Measurements from ENCODE around the gene AFF3. TPM values are rescaled to one million over a fixed set of nuclear protein-coding genes. Genes with fewer than 3 reads are reported as not detected.

Gene AFF3
- total and polyA plus RNA-seq, 2 of the 4 experiments (the other 2 are of a cell fraction), result 12.9 to 14.3 TPM

DNA sequence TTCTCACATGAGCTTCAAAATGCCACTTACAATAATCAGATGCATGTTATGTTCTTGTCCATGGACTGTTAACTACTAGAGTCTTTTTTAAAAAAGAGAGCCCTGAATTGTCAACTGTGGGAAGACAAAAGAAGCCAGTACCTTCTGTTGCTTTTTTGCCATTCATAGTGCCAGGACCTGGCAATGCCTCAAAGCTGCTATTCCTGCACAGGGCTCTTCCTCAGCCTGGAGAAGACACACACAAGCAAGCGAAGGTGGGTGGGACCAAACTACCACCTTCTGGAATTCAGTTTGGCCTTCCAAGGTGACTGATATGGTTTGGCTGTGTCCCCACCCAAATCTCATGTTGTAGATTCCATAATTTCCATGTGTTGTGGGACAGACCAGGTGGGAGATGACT, 160.6 kb downstream of the AFF3 start:
- H4K20me1 ChIP-seq (ENCODE audit: insufficient read depth, low read length), result no peaks in the 10 kb centered on the region
- H2BK20ac ChIP-seq (ENCODE audit: low read depth, low read length), result peak overlapping the region; percentile 58
- no peak overlapping the region for H2AK9ac ChIP-seq (replicated peaks; ENCODE audit: low read depth, low read length, poor library complexity)
- H4K8ac ChIP-seq (ENCODE audit: low read depth in 2 of 2, low read length in 2 of 2), result no peak overlapping the region
- no CpG with 5 or more reads among the region's 1 CpG for WGBS, 2 experiments (ENCODE audit: extremely low coverage in 2 of 2, insufficient read length in 1 of 2)
- no peak for TF ChIP-seq CHD1 (IDR thresholded peaks at IDR 0.05; ENCODE audit: low read depth, low read length)
- TF ChIP-seq MAFK (IDR thresholded peaks at IDR 0.05; ENCODE audit: low read depth, low read length), result no peak
- TF ChIP-seq SMC3 (IDR thresholded peaks at IDR 0.05; ENCODE audit: low read depth, low read length), result no peak
- no peak for TF ChIP-seq FOS (IDR thresholded peaks at IDR 0.05; ENCODE audit: low read depth, low read length)
- TF ChIP-seq, protein P1, sequence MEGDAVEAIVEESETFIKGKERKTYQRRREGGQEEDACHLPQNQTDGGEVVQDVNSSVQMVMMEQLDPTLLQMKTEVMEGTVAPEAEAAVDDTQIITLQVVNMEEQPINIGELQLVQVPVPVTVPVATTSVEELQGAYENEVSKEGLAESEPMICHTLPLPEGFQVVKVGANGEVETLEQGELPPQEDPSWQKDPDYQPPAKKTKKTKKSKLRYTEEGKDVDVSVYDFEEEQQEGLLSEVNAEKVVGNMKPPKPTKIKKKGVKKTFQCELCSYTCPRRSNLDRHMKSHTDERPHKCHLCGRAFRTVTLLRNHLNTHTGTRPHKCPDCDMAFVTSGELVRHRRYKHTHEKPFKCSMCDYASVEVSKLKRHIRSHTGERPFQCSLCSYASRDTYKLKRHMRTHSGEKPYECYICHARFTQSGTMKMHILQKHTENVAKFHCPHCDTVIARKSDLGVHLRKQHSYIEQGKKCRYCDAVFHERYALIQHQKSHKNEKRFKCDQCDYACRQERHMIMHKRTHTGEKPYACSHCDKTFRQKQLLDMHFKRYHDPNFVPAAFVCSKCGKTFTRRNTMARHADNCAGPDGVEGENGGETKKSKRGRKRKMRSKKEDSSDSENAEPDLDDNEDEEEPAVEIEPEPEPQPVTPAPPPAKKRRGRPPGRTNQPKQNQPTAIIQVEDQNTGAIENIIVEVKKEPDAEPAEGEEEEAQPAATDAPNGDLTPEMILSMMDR (conservative IDR thresholded peaks at IDR 0.05; ENCODE audit: low read depth, low read length), result no peak
- TF ChIP-seq MXI1 (IDR thresholded peaks at IDR 0.05; ENCODE audit: borderline replicate concordance, low read depth, low read length), result no peak
- TF ChIP-seq RAD21 (IDR thresholded peaks at IDR 0.05; ENCODE audit: low read length), result no peak
- TF ChIP-seq, protein P2, sequence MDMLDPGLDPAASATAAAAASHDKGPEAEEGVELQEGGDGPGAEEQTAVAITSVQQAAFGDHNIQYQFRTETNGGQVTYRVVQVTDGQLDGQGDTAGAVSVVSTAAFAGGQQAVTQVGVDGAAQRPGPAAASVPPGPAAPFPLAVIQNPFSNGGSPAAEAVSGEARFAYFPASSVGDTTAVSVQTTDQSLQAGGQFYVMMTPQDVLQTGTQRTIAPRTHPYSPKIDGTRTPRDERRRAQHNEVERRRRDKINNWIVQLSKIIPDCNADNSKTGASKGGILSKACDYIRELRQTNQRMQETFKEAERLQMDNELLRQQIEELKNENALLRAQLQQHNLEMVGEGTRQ (IDR thresholded peaks at IDR 0.05; ENCODE audit: low read depth, low read length), result no peak
- TF ChIP-seq MAZ (IDR thresholded peaks at IDR 0.05; ENCODE audit: borderline replicate concordance, low read depth, low read length), result no peak
- TF ChIP-seq POLR2A (IDR thresholded peaks at IDR 0.05; ENCODE audit: low read depth, low read length), result no peak
- TF ChIP-seq, protein P3, sequence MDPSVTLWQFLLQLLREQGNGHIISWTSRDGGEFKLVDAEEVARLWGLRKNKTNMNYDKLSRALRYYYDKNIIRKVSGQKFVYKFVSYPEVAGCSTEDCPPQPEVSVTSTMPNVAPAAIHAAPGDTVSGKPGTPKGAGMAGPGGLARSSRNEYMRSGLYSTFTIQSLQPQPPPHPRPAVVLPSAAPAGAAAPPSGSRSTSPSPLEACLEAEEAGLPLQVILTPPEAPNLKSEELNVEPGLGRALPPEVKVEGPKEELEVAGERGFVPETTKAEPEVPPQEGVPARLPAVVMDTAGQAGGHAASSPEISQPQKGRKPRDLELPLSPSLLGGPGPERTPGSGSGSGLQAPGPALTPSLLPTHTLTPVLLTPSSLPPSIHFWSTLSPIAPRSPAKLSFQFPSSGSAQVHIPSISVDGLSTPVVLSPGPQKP (IDR thresholded peaks at IDR 0.05; ENCODE audit: borderline replicate concordance, low read depth, low read length), result no peak
- TF ChIP-seq BHLHE40 (IDR thresholded peaks at IDR 0.05; ENCODE audit: low read depth, low read length), result no peak
- TF ChIP-seq NFE2L2 (IDR thresholded peaks at IDR 0.05; ENCODE audit: low read depth, low read length), result no peak
- no peak for TF ChIP-seq RFX5 (IDR thresholded peaks at IDR 0.05; ENCODE audit: low read depth, low read length)
- POLR2A ChIA-PET (ENCODE audit: unreplicated experiment), result no interaction called here
- no peaks in the 10 kb centered on the region for H3K9me3 ChIP-seq (ENCODE audit: control insufficient read depth, insufficient read depth, low read length)
- peaks cover 16% of the 10 kb centered on the region for H3K4me1 ChIP-seq (ENCODE audit: control insufficient read depth, insufficient read depth, low read length)
- no TSS peak for BruUV-seq (replicated peaks)
- peaks cover 6 to 9% of the 10 kb centered on the region in 2 experiments for H3K79me1 ChIP-seq (ENCODE audit: low read depth in 1 of 2, low read length in 2 of 2)
- in situ Hi-C loops (cut with MboI; ENCODE audit: low sequenced_read_pairs), result no loop called here
- H2BK15ac ChIP-seq (ENCODE audit: low read depth, low read length), result no peak overlapping the region
- H3K4me2 ChIP-seq (ENCODE audit: low read depth, low read length), result no peak overlapping the region
- peaks cover 21% of the 10 kb centered on the region; the same call in 1 of the 2 replicates for H3K36me3 ChIP-seq (ENCODE audit: control insufficient read depth, insufficient read depth, low read length)
- H2BK5ac ChIP-seq (ENCODE audit: low read depth, low read length, poor library complexity, severe bottlenecking), result no peak overlapping the region
- H2AK5ac ChIP-seq (ENCODE audit: low read depth, low read length), result no peak overlapping the region
- H3K18ac ChIP-seq (ENCODE audit: low read depth, low read length), result peak overlapping the region; percentile 45; the same call in 1 of the 2 replicates
- no peak overlapping the region for H2BK120ac ChIP-seq (ENCODE audit: low read depth, low read length)
- H4K91ac ChIP-seq (ENCODE audit: insufficient read depth, low read depth, low read length), result no peak overlapping the region
- no peak overlapping the region for H2AFZ ChIP-seq (replicated peaks; ENCODE audit: low read length, poor library complexity)
- H3K9ac ChIP-seq (ENCODE audit: low read depth, low read length), result no peak overlapping the region
- no peak overlapping the region for H3K4me3 ChIP-seq (ENCODE audit: insufficient read depth, low read depth, low read length)
- no peak overlapping the region for H3K14ac ChIP-seq (replicated peaks; ENCODE audit: low read depth, low read length)
- intact Hi-C loops (cut with micrococcal nuclease), result no loop called here
- no peak overlapping the region for H3K23ac ChIP-seq (ENCODE audit: low read depth, low read length)
- H3K4ac ChIP-seq (ENCODE audit: low read depth, low read length), result no peak overlapping the region
- CTCF ChIA-PET, result no interaction called here
- H3K9me1 ChIP-seq (ENCODE audit: insufficient read depth, low read length), result peaks cover 5% of the 10 kb centered on the region; the same call in 1 of the 2 replicates
- no peak for ATAC-seq (ENCODE audit: low read depth)
- no peak overlapping the region for H3K56ac ChIP-seq (ENCODE audit: extremely low read depth, insufficient read depth, low read length)
- H3K27me3 ChIP-seq (ENCODE audit: control insufficient read depth, insufficient read depth, low read length), result no peaks in the 10 kb centered on the region
- dilution Hi-C loops (cut with HindIII; ENCODE audit: low sequenced_read_pairs, unreplicated experiment), result no loop called here
- H3K27ac ChIP-seq (ENCODE audit: insufficient read depth, low read length), result no peak overlapping the region
- DNase-seq, result no peak
- no peak overlapping the region for H4K5ac ChIP-seq (ENCODE audit: low read depth, low read length)

All from IMR-90 (cell line).